Osteocyte (in vitro differentiated cells): ENCODE data around the gene GCLC. TPM values are rescaled to one million over a fixed set of nuclear protein-coding genes. Genes with fewer than 3 reads are reported as not detected.
"Not testable (repeated sequence)": the region's sequence is repeated elsewhere in the genome, so short reads cannot be mapped to it uniquely, and the experiment has no call there.

Experiments
- DNase-seq: peaks from one replicate; pipeline ENCODE4 v3.0.0; 2021; ENCODE audit warnings: mixed read lengths; ENCODE audit not compliant: unreplicated experiment; ENCODE audit errors: extremely low spot score
- H3K27ac Mint-ChIP-seq: one replicate; pipeline ENCODE4 v1.8.0; 2021; ENCODE audit warnings: mild to moderate bottlenecking, mixed read lengths; ENCODE audit not compliant: unreplicated experiment
- H3K27me3 Mint-ChIP-seq: one replicate; pipeline ENCODE4 v1.8.0; 2021; ENCODE audit warnings: mixed read lengths; ENCODE audit not compliant: unreplicated experiment
- H3K36me3 Mint-ChIP-seq: one replicate; pipeline ENCODE4 v1.8.0; 2021; ENCODE audit warnings: mixed read lengths; ENCODE audit not compliant: unreplicated experiment
- H3K4me1 Mint-ChIP-seq: one replicate; pipeline ENCODE4 v1.8.0; 2021; ENCODE audit warnings: mixed read lengths; ENCODE audit not compliant: unreplicated experiment
- H3K4me3 Mint-ChIP-seq: one replicate; pipeline ENCODE4 v1.8.0; 2021; ENCODE audit warnings: mild to moderate bottlenecking, moderate library complexity, mixed read lengths; ENCODE audit not compliant: unreplicated experiment
- H3K9me3 Mint-ChIP-seq: one replicate; pipeline ENCODE4 v1.8.0; 2021; ENCODE audit warnings: mixed read lengths; ENCODE audit not compliant: unreplicated experiment
- total RNA-seq: library from RNA; stranded (reverse); gene quantifications from 2 replicates; pipeline ENCODE4 v1.2.1, GENCODE V29; 2021
- TF ChIP-seq, protein P1 (sequence below): fragments of 200-600 bp; sonication (generic); IDR thresholded peaks from 2 replicates; pipeline ENCODE4 v1.5.0; 2021; ENCODE audit warnings: antibody characterized with exemption, mild to moderate bottlenecking, moderate library complexity

Gene GCLC
- total RNA-seq, 1 donor from 2014 or later = 43.7 TPM

DNA sequence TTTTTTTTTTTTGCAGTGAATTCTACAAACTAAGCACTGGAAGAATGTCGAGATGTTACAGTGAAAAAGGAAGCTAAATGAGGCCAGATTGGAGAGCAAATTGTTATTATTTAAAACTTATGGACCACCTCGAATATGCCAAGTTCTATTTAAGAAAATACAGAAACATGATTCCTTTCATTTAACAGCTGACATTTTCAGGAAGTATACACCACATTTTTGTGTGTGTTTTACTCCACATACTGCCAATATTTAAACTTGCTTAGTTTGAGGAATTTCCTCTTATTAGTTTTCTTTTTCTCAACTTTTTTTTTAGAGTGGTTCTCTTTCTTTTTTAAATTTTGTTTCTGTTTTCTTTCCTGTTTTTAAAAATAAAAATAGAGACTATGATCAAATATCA, 37.0 kb upstream of the GCLC start:
- peaks cover 24% of the 10 kb centered on the region for H3K4me1 Mint-ChIP-seq
- TF ChIP-seq, protein P1, sequence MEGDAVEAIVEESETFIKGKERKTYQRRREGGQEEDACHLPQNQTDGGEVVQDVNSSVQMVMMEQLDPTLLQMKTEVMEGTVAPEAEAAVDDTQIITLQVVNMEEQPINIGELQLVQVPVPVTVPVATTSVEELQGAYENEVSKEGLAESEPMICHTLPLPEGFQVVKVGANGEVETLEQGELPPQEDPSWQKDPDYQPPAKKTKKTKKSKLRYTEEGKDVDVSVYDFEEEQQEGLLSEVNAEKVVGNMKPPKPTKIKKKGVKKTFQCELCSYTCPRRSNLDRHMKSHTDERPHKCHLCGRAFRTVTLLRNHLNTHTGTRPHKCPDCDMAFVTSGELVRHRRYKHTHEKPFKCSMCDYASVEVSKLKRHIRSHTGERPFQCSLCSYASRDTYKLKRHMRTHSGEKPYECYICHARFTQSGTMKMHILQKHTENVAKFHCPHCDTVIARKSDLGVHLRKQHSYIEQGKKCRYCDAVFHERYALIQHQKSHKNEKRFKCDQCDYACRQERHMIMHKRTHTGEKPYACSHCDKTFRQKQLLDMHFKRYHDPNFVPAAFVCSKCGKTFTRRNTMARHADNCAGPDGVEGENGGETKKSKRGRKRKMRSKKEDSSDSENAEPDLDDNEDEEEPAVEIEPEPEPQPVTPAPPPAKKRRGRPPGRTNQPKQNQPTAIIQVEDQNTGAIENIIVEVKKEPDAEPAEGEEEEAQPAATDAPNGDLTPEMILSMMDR = no peak
- no peak for DNase-seq

DNA sequence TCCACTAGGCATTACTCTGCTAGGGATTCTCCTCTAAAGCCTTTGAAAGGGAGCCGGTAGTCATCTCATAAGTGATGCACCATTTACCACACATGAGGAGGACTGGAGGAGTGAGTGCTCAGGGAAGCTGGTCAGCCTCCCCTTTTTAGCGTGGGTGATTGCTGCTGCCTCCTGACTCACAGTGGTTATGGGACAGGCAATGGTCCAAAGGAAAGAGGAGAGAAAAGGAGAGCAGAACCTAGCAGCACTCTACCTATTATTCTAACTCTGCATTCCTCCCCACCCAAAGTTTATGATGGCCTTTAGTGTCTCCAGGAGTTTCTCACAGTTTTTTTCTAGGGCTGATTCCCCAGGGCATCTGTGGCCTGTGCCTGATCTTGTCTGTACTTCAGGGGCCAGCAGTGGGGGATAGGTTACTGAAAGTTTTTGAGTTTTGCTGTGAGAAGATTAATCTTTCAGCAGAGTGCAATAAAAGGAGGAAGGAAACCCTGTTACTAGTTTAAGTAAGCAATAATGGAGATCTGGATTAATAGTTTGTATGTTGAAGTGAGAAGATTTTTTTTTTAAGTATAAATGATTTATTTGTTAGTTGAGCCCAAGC, 36.4 kb upstream of the GCLC start:
- peaks cover 2% of the 10 kb centered on the region for H3K27me3 Mint-ChIP-seq
- H3K4me1 Mint-ChIP-seq = peaks cover 24% of the 10 kb centered on the region

More for the DNA sequence above, 37.0 kb upstream of the GCLC start:
- peaks cover 2% of the 10 kb centered on the region for H3K27me3 Mint-ChIP-seq
- H3K36me3 Mint-ChIP-seq = peaks cover 3% of the 10 kb centered on the region
- peak overlapping the region; percentile 85 for H3K27ac Mint-ChIP-seq
- H3K9me3 Mint-ChIP-seq = no peaks in the 10 kb centered on the region
- peak overlapping the region; percentile 55 for H3K4me3 Mint-ChIP-seq

DNA sequence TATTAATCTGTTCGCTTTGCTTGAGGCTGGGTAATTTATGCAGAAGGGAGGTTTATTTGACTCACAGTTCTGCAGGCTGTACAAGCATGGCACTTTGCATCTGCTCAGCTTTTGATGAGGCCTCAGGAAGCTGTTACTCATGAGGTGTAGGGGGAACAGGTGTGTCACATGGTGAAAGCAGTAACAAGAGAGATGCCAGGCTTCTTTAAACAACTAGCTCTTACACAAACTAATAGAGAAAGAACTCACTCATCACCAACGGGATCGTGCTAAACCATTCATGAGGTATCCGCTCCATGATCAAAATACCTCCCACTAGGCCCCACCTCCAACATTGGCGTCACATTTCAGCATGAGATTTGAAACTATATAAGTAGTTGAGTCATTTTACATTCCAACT, 34.4 kb upstream of the GCLC start:
- no peaks in the 10 kb centered on the region for H3K9me3 Mint-ChIP-seq
- DNase-seq = no peak
- no peak overlapping the region for H3K27ac Mint-ChIP-seq
- peaks cover 3% of the 10 kb centered on the region for H3K36me3 Mint-ChIP-seq
- peaks cover 24% of the 10 kb centered on the region for H3K4me1 Mint-ChIP-seq
- no peaks in the 10 kb centered on the region for H3K27me3 Mint-ChIP-seq
- H3K4me3 Mint-ChIP-seq = no peak overlapping the region
- TF ChIP-seq, protein P1 = no peak

More for the DNA sequence above, 36.4 kb upstream of the GCLC start:
- Mint-ChIP-seq H3K4me3 (peak overlapping the region; percentile 55), H3K36me3 (peaks cover 3% of the 10 kb centered on the region), H3K27ac (peak overlapping the region; percentile 85), H3K9me3 (no peaks in the 10 kb centered on the region)
- TF ChIP-seq, protein P1 = no peak
- DNase-seq = no peak

DNA sequence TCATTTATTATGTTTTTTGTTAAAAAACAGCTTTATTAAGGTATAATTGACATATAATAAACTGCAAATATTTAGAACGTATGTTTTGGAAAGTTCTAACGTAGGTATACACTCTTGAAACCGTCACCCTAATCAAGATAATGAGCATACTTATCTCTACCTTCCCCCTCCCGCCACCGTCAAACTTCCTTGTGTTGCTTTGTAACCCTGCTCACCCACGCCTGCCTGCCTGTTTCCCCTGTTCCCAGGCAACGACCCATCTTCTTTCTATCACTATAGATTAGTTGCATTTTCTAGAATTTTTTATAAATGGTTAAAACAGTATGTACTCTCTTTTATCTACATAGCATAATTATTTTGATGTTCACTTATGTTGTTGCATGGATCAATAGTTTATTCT, 33.5 kb upstream of the GCLC start:
- no peak overlapping the region for H3K27ac Mint-ChIP-seq
- no peak for DNase-seq
- H3K36me3 Mint-ChIP-seq = peaks cover 3% of the 10 kb centered on the region
- TF ChIP-seq, protein P1 = no peak
- H3K27me3 Mint-ChIP-seq = peaks cover 2% of the 10 kb centered on the region
- H3K4me3 Mint-ChIP-seq = no peak overlapping the region
- H3K4me1 Mint-ChIP-seq = peaks cover 24% of the 10 kb centered on the region
- no peaks in the 10 kb centered on the region for H3K9me3 Mint-ChIP-seq

DNA sequence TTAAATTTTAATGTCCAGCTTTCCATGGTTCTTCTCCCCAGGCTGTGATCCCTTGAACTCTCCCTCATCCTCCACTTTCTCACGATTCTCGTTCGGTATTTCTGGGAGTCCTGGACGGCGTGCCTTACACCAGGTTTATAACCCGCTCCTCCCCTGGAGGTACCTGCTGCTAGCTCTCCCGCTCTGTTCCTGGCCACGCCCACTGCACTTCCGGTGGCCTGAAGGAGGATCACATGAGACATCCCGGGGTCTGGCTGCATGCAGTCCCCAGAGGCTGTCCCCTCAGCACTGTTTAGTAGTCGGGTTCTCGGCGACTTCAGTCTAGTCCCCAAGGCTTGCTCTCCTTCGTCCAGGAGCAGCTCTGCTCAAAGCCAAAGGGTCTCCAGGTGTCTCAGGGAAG, 28.4 kb upstream of the GCLC start:
- H3K4me1 Mint-ChIP-seq = no peaks in the 10 kb centered on the region
- H3K27me3 Mint-ChIP-seq = peaks cover 6% of the 10 kb centered on the region
- DNase-seq = no peak
- H3K36me3 Mint-ChIP-seq = no peaks in the 10 kb centered on the region
- H3K27ac Mint-ChIP-seq = no peak overlapping the region
- no peak overlapping the region for H3K4me3 Mint-ChIP-seq
- H3K9me3 Mint-ChIP-seq = no peaks in the 10 kb centered on the region
- TF ChIP-seq, protein P1 = no peak

DNA sequence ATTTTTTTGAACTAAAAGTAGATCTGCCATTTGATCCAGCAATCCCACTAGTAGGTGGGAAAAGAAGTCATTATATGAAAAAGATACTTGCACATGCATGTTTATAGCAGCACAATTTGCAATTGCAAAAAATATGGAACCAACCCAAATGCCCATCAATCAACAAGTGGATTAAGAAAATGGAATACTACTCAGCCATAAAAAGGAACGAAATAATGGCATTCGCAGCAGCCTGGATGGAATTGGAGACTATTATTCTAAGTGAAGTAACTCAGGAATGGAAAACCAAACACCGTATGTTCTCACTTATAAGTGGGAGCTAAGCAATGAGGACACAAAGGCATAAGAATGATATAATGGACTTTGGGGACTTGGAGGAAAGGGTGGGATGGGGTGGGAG, 27.5 kb upstream of the GCLC start:
- not testable (repeated sequence) for H3K36me3 Mint-ChIP-seq, H3K27ac Mint-ChIP-seq, DNase-seq, H3K9me3 Mint-ChIP-seq, H3K4me3 Mint-ChIP-seq, H3K4me1 Mint-ChIP-seq
- peaks cover 12% of the 10 kb centered on the region for H3K27me3 Mint-ChIP-seq
